ENCODE measurements around the gene COL5A1. TPM values are rescaled to one million over a fixed set of nuclear protein-coding genes. Genes with fewer than 3 reads are reported as not detected.
"Not testable (repeated sequence)": the region's sequence is repeated elsewhere in the genome, so short reads cannot be mapped to it uniquely, and the experiment has no call there.

Gene COL5A1
- total RNA-seq, 1 donor from 2014 or later = 6.1 TPM

DNA sequence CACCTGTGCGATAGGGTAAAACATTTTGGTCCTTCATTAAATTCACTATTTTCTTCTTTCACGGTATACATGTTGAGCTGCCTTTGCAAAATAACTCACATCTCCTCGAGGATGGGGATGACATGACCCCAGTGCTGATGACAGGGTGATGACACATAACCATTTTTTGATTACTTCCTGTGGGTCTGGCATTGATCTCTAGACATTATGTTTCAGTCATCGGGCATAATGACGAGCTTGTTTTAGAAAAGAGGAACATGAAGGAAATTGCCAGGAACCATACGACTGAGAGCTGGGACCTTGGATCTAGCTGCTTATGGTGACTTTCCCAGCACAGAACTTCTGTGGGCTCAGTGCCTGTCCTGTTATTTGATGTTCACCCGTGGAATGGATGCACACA lies 25.2 kb downstream of the COL5A1 start:
- Histone ChIP-seq H3K27ac (no peak overlapping the region), H3K79me2 (ENCODE audit: low read depth) (no peaks in the 10 kb centered on the region), H2AFZ (replicated peaks) (no peak overlapping the region), H3K9ac (no peak overlapping the region), H3F3A (ENCODE audit: low read depth) (no peaks in the 10 kb centered on the region), H3K4me3 (no peak overlapping the region), H3K4me2 (no peak overlapping the region), H3K36me3 (no peaks in the 10 kb centered on the region), H4K20me1 (ENCODE audit: low read depth) (no peaks in the 10 kb centered on the region), H3K27me3 (no peaks in the 10 kb centered on the region), H3K9me3 (ENCODE audit: low read depth) (no peaks in the 10 kb centered on the region), H3K4me1 (no peaks in the 10 kb centered on the region)
- H3K27me3 Mint-ChIP-seq (ENCODE audit: insufficient read depth, low read depth) = peaks cover 2% of the 10 kb centered on the region
- no peaks in the 10 kb centered on the region for H3K36me3 Mint-ChIP-seq
- peaks cover 5% of the 10 kb centered on the region for H3K9me3 Mint-ChIP-seq
- DNase-seq (ENCODE audit: low spot score) = no peak
- no peak overlapping the region for H3K4me3 Mint-ChIP-seq
- TF ChIP-seq EZH2 (IDR thresholded peaks at IDR 0.05) (no peak), EZH2phosphoT487 (IDR thresholded peaks at IDR 0.05) (no peak)
- TF ChIP-seq, protein P1, sequence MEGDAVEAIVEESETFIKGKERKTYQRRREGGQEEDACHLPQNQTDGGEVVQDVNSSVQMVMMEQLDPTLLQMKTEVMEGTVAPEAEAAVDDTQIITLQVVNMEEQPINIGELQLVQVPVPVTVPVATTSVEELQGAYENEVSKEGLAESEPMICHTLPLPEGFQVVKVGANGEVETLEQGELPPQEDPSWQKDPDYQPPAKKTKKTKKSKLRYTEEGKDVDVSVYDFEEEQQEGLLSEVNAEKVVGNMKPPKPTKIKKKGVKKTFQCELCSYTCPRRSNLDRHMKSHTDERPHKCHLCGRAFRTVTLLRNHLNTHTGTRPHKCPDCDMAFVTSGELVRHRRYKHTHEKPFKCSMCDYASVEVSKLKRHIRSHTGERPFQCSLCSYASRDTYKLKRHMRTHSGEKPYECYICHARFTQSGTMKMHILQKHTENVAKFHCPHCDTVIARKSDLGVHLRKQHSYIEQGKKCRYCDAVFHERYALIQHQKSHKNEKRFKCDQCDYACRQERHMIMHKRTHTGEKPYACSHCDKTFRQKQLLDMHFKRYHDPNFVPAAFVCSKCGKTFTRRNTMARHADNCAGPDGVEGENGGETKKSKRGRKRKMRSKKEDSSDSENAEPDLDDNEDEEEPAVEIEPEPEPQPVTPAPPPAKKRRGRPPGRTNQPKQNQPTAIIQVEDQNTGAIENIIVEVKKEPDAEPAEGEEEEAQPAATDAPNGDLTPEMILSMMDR (IDR thresholded peaks at IDR 0.05) = no peak
- H3K27ac Mint-ChIP-seq = no peak overlapping the region
- H3K4me1 Mint-ChIP-seq = peaks cover 20% of the 10 kb centered on the region

DNA sequence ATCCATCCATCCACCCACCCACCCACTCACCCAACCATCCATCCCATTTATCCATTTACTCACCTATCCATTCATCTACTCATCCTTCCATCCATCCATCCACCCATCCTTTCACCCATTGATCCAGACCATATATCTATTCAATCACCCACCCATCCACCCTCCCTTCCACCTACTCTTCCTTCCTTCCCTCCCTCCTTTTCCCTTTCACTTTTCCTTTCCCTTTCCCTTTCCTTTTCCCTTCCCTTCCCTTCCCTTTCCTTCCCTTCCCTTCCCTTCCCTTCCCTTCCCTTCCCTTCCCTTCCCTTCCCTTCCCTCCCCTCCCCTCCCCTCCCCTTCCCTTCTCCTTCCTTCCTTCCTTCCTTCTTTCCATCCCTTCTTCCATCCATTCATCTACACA lies 27.4 kb downstream of the COL5A1 start:
- H3K4me1 Mint-ChIP-seq = peaks cover 20% of the 10 kb centered on the region
- H3K79me2 ChIP-seq (ENCODE audit: low read depth); H3K36me3 Mint-ChIP-seq; DNase-seq (ENCODE audit: low spot score); H4K20me1 ChIP-seq (ENCODE audit: low read depth); H2AFZ ChIP-seq (replicated peaks); H3K9me3 Mint-ChIP-seq; H3K27me3 Mint-ChIP-seq (ENCODE audit: insufficient read depth, low read depth); H3K9me3 ChIP-seq (ENCODE audit: low read depth); H3K36me3 ChIP-seq; H3K4me3 ChIP-seq; H3K4me3 Mint-ChIP-seq; H3K9ac ChIP-seq; H3F3A ChIP-seq (ENCODE audit: low read depth); H3K27ac ChIP-seq; H3K27ac Mint-ChIP-seq; H3K4me1 ChIP-seq; H3K4me2 ChIP-seq; H3K27me3 ChIP-seq: not testable (repeated sequence)

DNA sequence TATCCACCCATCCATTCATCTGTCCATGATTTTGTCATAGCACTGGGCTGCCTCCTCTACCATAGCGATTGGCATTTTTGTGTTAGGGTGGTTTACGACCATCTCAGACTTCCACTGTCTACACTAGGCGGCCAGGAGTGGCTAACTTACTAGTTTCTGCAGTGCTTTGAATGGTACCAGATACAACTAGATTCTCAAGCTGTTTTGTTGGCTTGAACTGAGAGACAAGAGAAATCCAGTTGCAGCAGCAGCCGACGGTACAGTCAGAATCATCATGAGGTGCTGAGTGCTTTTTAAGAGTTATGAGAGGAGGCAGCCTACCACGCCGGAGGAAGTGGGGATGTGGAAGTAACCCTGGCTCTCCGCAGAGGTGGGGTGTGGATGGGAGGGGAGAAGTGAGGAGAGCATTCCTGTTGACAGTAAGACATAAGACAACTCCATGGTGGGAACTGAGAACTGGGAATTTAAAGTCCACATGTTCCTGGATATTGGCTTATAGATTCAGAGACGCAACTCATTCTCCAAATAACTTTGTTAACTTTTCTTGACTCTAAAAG lies 27.9 kb downstream of the COL5A1 start:
- H3K36me3 ChIP-seq = no peaks in the 10 kb centered on the region
- no peaks in the 10 kb centered on the region for H3F3A ChIP-seq (ENCODE audit: low read depth)
- no peak overlapping the region for H3K4me2 ChIP-seq
- no peak for DNase-seq (ENCODE audit: low spot score)
- no peak overlapping the region for H3K4me3 Mint-ChIP-seq
- no peak overlapping the region for H3K9ac ChIP-seq
- no peak overlapping the region for H3K27ac Mint-ChIP-seq
- H3K27me3 Mint-ChIP-seq (ENCODE audit: insufficient read depth, low read depth) = peaks cover 2% of the 10 kb centered on the region
- no peaks in the 10 kb centered on the region for H3K27me3 ChIP-seq
- no peaks in the 10 kb centered on the region for H3K9me3 ChIP-seq (ENCODE audit: low read depth)
- no peak overlapping the region for H3K27ac ChIP-seq
- H4K20me1 ChIP-seq (ENCODE audit: low read depth) = no peaks in the 10 kb centered on the region
- H3K79me2 ChIP-seq (ENCODE audit: low read depth) = no peaks in the 10 kb centered on the region
- H3K9me3 Mint-ChIP-seq = peaks cover 4% of the 10 kb centered on the region
- TF ChIP-seq EZH2 (IDR thresholded peaks at IDR 0.05) (no peak), EZH2phosphoT487 (IDR thresholded peaks at IDR 0.05) (no peak)
- TF ChIP-seq, protein P1 (IDR thresholded peaks at IDR 0.05) = no peak
- H3K4me3 ChIP-seq = no peak overlapping the region
- H3K4me1 ChIP-seq = no peaks in the 10 kb centered on the region
- H3K4me1 Mint-ChIP-seq = peaks cover 20% of the 10 kb centered on the region
- no peak overlapping the region for H2AFZ ChIP-seq (replicated peaks)
- H3K36me3 Mint-ChIP-seq = no peaks in the 10 kb centered on the region

DNA sequence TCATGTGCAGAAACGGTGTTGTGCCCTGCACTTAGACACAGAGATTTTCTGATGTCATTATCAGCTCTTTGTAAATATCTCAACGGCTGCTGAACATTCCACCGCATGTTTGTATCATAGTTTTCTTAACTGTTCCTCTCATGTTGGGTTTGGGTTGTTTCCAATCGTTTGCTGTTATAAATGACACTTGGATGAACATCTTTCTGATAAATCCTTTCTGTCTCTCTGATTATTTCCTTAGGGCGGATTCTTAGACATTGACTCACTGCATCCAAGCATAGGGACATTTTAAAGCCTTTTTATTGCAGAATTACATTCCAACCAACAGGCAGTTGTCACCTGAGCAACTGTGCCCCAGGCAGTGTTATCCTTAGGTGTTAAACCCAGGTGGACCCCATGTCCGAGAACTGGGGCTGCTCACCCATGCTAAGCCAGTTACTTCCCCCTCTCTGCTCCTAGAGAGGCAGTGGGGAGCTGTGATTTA lies 28.5 kb downstream of the COL5A1 start:
- Mint-ChIP-seq H3K27ac (no peak overlapping the region), H3K27me3 (ENCODE audit: insufficient read depth, low read depth) (peaks cover 2% of the 10 kb centered on the region), H3K4me1 (peaks cover 20% of the 10 kb centered on the region), H3K9me3 (peaks cover 4% of the 10 kb centered on the region), H3K4me3 (no peak overlapping the region), H3K36me3 (no peaks in the 10 kb centered on the region)
- no peak for TF ChIP-seq EZH2 (IDR thresholded peaks at IDR 0.05)
- TF ChIP-seq EZH2phosphoT487 (IDR thresholded peaks at IDR 0.05) = no peak
- TF ChIP-seq, protein P1 (IDR thresholded peaks at IDR 0.05) = no peak
- Histone ChIP-seq H2AFZ (replicated peaks) (no peak overlapping the region), H3K27me3 (no peaks in the 10 kb centered on the region), H3K4me3 (no peak overlapping the region), H3K4me2 (no peak overlapping the region), H3K9ac (no peak overlapping the region), H3F3A (ENCODE audit: low read depth) (no peaks in the 10 kb centered on the region), H4K20me1 (ENCODE audit: low read depth) (no peaks in the 10 kb centered on the region), H3K27ac (no peak overlapping the region), H3K36me3 (no peaks in the 10 kb centered on the region), H3K4me1 (no peaks in the 10 kb centered on the region), H3K9me3 (ENCODE audit: low read depth) (no peaks in the 10 kb centered on the region), H3K79me2 (ENCODE audit: low read depth) (no peaks in the 10 kb centered on the region)
- no peak for DNase-seq (ENCODE audit: low spot score)
